HL-60 (cell line): Measurements from ENCODE around the gene GPD1.
"Not testable (repeated sequence)": the region's sequence is repeated elsewhere in the genome, so short reads cannot be mapped to it uniquely, and the experiment has no call there.

Experiments used
- DNase-seq, 2 experiments: peaks; one replicate each; pipeline ENCODE4 v3.0.0-alpha.2; 2010 to 2020; ENCODE audit warnings: low read depth in 1 of 2, low spot score in 1 of 2
- H3K27ac ChIP-seq: fragments of 250-450 bp; sonication (Bioruptor Pico); replicated peaks from 2 replicates; pipeline ENCODE4 v1.5.1; 2020; ENCODE audit warnings: mild to moderate bottlenecking, moderate library complexity
- H3K27me3 ChIP-seq: fragments of 250-450 bp; sonication (Bioruptor Pico); 2 replicates; pipeline ENCODE4 v1.5.1; 2021; ENCODE audit warnings: mild to moderate bottlenecking, moderate library complexity; ENCODE audit not compliant: insufficient read depth, poor library complexity, severe bottlenecking
- H3K4me3 ChIP-seq: replicated peaks from 2 replicates; pipeline ENCODE4 v1.5.1; 2011; ENCODE audit warnings: mild to moderate bottlenecking, control low read depth, low read length; ENCODE audit not compliant: insufficient read depth
- GABPA ChIP-seq: IDR thresholded peaks from 2 replicates; pipeline ENCODE4 v1.6.1; 2012; ENCODE audit warnings: low read depth
- POLR2AphosphoS5 ChIP-seq: IDR thresholded peaks from 2 replicates; pipeline ENCODE4 v1.6.1; 2012; ENCODE audit warnings: low read depth
- SPI1 ChIP-seq: IDR thresholded peaks from 2 replicates; pipeline ENCODE4 v1.6.1; 2012; ENCODE audit warnings: low read depth, mild to moderate bottlenecking, borderline replicate concordance
- TF ChIP-seq, protein P1 (sequence below): IDR thresholded peaks from 2 replicates; pipeline ENCODE4 v1.6.1; 2012; ENCODE audit warnings: low read depth; ENCODE audit not compliant: insufficient replicate concordance
- TF ChIP-seq, protein P2 (sequence below): IDR thresholded peaks from one replicate; pipeline ENCODE4 v1.5.1; 2011; ENCODE audit warnings: low read length, control low read depth, inconsistent platforms; ENCODE audit not compliant: insufficient read depth

GPD1 gene

DNA sequence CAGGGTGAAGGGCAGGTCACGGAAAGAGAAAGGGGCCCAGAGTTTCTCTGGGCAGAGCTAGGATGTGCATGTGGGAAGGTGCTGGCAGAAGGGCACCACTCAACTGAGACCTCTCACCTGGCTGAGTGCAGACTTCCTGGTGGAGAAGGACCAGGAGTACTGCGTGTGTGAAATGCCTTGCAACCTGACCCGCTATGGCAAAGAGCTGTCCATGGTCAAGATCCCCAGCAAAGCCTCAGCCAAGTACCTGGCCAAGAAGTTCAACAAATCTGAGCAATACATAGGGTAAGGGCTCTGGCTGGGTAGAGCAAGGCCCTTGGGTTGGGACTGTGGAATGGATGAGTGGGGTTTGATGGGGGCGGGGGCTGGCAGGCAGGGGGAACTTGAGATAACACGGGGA is 24.0 kb upstream of the GPD1 start:
- DNase-seq: no peak
- TF ChIP-seq, protein P1, sequence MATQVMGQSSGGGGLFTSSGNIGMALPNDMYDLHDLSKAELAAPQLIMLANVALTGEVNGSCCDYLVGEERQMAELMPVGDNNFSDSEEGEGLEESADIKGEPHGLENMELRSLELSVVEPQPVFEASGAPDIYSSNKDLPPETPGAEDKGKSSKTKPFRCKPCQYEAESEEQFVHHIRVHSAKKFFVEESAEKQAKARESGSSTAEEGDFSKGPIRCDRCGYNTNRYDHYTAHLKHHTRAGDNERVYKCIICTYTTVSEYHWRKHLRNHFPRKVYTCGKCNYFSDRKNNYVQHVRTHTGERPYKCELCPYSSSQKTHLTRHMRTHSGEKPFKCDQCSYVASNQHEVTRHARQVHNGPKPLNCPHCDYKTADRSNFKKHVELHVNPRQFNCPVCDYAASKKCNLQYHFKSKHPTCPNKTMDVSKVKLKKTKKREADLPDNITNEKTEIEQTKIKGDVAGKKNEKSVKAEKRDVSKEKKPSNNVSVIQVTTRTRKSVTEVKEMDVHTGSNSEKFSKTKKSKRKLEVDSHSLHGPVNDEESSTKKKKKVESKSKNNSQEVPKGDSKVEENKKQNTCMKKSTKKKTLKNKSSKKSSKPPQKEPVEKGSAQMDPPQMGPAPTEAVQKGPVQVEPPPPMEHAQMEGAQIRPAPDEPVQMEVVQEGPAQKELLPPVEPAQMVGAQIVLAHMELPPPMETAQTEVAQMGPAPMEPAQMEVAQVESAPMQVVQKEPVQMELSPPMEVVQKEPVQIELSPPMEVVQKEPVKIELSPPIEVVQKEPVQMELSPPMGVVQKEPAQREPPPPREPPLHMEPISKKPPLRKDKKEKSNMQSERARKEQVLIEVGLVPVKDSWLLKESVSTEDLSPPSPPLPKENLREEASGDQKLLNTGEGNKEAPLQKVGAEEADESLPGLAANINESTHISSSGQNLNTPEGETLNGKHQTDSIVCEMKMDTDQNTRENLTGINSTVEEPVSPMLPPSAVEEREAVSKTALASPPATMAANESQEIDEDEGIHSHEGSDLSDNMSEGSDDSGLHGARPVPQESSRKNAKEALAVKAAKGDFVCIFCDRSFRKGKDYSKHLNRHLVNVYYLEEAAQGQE: peak; percentile 73
- TF ChIP-seq SPI1: no peak
- no peak for TF ChIP-seq GABPA
- TF ChIP-seq, protein P2, sequence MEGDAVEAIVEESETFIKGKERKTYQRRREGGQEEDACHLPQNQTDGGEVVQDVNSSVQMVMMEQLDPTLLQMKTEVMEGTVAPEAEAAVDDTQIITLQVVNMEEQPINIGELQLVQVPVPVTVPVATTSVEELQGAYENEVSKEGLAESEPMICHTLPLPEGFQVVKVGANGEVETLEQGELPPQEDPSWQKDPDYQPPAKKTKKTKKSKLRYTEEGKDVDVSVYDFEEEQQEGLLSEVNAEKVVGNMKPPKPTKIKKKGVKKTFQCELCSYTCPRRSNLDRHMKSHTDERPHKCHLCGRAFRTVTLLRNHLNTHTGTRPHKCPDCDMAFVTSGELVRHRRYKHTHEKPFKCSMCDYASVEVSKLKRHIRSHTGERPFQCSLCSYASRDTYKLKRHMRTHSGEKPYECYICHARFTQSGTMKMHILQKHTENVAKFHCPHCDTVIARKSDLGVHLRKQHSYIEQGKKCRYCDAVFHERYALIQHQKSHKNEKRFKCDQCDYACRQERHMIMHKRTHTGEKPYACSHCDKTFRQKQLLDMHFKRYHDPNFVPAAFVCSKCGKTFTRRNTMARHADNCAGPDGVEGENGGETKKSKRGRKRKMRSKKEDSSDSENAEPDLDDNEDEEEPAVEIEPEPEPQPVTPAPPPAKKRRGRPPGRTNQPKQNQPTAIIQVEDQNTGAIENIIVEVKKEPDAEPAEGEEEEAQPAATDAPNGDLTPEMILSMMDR: no peak
- no peak for TF ChIP-seq POLR2AphosphoS5

DNA sequence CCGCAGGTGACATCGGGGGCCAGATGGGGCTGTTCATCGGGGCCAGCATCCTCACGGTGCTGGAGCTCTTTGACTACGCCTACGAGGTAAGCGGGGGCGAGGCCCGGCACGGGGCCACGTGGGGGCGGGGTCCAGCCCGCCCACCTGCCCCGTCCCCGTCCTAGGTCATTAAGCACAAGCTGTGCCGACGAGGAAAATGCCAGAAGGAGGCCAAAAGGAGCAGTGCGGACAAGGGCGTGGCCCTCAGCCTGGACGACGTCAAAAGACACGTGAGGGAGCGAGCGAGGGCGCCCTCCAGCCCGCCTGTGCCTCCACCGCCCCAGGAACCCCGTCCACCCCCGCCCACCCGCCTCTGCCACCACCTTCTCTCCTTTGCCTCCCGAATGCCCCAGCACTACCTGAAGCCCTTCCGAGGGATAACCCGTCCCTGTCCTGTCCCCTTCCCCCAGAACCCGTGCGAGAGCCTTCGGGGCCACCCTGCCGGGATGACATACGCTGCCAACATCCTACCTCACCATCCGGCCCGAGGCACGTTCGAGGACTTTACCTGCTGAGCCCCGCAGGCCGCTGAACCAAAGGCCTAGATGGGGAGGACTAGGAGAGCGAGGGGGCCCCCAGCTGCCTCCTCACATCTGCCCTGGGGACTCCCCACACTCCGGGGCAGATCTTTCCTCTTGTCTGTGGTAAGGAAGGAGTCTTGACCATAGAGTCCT is 22.6 kb upstream of the GPD1 start:
- Histone ChIP-seq H3K4me3 (no peak overlapping the region), H3K27me3 (no peaks in the 10 kb centered on the region), H3K27ac (no peak overlapping the region)
- TF ChIP-seq, protein P2: no peak
- TF ChIP-seq, protein P1: no peak
- TF ChIP-seq GABPA: no peak
- TF ChIP-seq POLR2AphosphoS5: no peak
- no peak for TF ChIP-seq SPI1
- no peak for DNase-seq

More for the DNA sequence above, 24.0 kb upstream of the GPD1 start:
- Histone ChIP-seq H3K27ac (no peak overlapping the region), H3K4me3 (no peak overlapping the region), H3K27me3 (no peaks in the 10 kb centered on the region)

DNA sequence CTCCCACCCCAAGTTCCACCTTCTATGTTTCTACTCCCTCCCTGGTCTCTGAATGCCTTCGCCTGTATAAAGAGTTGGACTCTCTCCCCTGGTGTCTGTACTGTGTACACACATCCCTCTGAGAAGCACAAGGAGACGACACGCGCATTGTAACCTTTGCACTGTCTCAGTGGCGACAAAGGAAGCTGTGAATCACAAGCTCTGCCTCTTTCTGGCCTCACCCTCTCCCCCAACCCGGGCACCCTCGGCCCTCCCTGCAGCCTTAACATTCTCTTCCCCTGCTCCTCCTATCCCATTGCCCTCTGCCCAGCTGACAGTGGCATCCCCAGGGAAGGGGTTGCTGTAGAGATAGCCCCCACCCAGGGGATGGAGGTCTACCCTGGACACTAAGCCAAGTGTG is 21.2 kb upstream of the GPD1 start:
- no peak overlapping the region for H3K4me3 ChIP-seq
- H3K27ac ChIP-seq: no peak overlapping the region
- TF ChIP-seq, protein P2: no peak
- TF ChIP-seq SPI1: no peak
- DNase-seq: no peak
- H3K27me3 ChIP-seq: no peaks in the 10 kb centered on the region

DNA sequence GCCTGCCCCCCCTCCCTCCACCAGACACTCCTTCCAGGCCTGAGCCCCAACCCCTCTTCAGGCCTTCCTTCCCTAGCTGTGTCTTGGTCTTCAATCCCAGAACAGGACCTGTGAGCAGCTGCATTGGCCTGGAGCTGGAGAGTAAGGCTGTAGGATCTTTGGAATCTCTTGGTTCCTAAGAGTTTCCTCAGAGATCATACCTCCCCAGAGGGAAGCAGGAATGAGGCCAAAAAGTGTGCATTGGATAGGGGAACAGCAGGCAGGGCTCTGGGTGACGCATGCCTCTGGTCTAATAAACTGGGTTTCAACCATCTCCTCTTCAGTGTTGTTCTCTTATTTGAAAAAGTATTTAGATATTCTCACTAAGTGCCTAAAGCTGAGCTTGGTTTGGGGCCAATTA is 20.5 kb upstream of the GPD1 start:
- Histone ChIP-seq H3K27me3 (no peaks in the 10 kb centered on the region), H3K27ac (no peak overlapping the region), H3K4me3 (no peak overlapping the region)
- no peak for DNase-seq
- TF ChIP-seq, protein P2: no peak
- TF ChIP-seq SPI1 (no peak), POLR2AphosphoS5 (no peak)
- TF ChIP-seq, protein P1: no peak

DNA sequence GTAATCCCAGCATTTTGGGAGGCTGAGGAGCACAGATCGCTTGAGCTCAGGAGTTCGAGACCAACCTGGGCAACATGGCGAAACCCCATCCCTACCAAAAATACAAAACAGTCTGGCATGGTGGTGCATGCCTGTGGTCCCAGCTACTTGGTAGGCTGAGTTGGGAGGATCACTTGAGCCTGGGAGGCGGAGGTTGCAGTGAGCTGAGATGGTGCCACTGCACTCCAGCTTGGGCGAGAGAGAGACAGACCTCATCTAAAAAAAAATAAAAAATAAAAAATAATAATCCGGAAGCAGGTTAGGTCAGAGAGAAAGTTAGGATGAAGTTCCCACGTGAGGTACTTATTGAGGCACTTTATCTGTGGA is 19.4 kb upstream of the GPD1 start:
- H3K27me3 ChIP-seq, DNase-seq: not testable (repeated sequence)
- H3K27ac ChIP-seq: peak overlapping the region; percentile 71
- H3K4me3 ChIP-seq: peak overlapping the region; percentile 72
